HL-60 (cell line): ENCODE measurements around the gene USP44.

ENCODE experiments used
- CTCF ChIP-seq: IDR thresholded peaks from one replicate; pipeline ENCODE4 v1.5.1; 2011; ENCODE audit warnings: low read length, control low read depth, inconsistent platforms; ENCODE audit not compliant: insufficient read depth
- GABPA ChIP-seq: IDR thresholded peaks from 2 replicates; pipeline ENCODE4 v1.6.1; 2012; ENCODE audit warnings: low read depth
- POLR2AphosphoS5 ChIP-seq: IDR thresholded peaks from 2 replicates; pipeline ENCODE4 v1.6.1; 2012; ENCODE audit warnings: low read depth
- REST ChIP-seq: IDR thresholded peaks from 2 replicates; pipeline ENCODE4 v1.6.1; 2012; ENCODE audit warnings: low read depth; ENCODE audit not compliant: insufficient replicate concordance
- SPI1 ChIP-seq: IDR thresholded peaks from 2 replicates; pipeline ENCODE4 v1.6.1; 2012; ENCODE audit warnings: low read depth, mild to moderate bottlenecking, borderline replicate concordance

- TF ChIP-seq CTCF (no peak), POLR2AphosphoS5 (no peak), REST (no peak), SPI1 (no peak), GABPA (no peak)
Observed at GRCh38 chr12:95499772-95500171, 51.5 kb downstream of the USP44 start.
